ENCODE data around the gene CFAP46.

GRCh38 chr10:132974249-132974796 is 32.0 kb upstream of the CFAP46 start:
- TF ChIP-seq CTCF (IDR thresholded peaks at IDR 0.05; ENCODE audit: control extremely low read depth in 1 of 3, insufficient read depth in 1 of 3, low read depth in 1 of 3, low read length in 3 of 3) (no peak), POLR2AphosphoS5 (IDR thresholded peaks at IDR 0.05; ENCODE audit: low read depth, low read length) (no peak), FOSL1 (IDR thresholded peaks at IDR 0.05; ENCODE audit: insufficient read depth, low read depth, low read length) (no peak)
